Measurements from ENCODE around the gene CYP4F22.

DNA sequence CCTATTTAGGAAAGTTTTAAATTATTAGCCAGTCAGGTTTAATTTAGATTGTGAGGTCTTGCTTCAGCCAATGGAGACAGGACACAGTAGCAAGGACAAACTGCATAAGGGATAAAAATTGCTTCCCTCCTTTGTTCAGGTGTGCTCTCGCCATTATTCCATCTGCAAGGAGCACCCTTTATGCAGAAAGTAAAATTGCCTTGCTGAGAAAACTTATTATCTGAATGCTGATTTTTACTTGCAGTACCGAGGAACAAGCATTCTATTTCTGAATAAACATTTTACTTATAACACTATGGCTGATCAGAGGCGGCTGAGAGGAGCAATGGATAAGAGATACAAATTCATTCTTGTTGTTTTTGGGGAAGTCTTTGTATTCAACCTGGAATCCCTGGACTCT lies 8.0 kb downstream of the CYP4F22 start:
- TF ChIP-seq, protein P1, sequence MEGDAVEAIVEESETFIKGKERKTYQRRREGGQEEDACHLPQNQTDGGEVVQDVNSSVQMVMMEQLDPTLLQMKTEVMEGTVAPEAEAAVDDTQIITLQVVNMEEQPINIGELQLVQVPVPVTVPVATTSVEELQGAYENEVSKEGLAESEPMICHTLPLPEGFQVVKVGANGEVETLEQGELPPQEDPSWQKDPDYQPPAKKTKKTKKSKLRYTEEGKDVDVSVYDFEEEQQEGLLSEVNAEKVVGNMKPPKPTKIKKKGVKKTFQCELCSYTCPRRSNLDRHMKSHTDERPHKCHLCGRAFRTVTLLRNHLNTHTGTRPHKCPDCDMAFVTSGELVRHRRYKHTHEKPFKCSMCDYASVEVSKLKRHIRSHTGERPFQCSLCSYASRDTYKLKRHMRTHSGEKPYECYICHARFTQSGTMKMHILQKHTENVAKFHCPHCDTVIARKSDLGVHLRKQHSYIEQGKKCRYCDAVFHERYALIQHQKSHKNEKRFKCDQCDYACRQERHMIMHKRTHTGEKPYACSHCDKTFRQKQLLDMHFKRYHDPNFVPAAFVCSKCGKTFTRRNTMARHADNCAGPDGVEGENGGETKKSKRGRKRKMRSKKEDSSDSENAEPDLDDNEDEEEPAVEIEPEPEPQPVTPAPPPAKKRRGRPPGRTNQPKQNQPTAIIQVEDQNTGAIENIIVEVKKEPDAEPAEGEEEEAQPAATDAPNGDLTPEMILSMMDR (IDR thresholded peaks at IDR 0.05), result no peak
- TF ChIP-seq POLR2A (IDR thresholded peaks at IDR 0.05), result no peak
